ENCODE data around the gene CFAP119. TPM values are rescaled to one million over a fixed set of nuclear protein-coding genes. Genes with fewer than 3 reads are reported as not detected.

CFAP119 gene
- total and polyA plus RNA-seq, 9 of the 15 experiments (the other 6 are each of a cell fraction or from before 2014, with no cell fraction given), result 5.5 to 33.7 (median 9.6) TPM

GRCh38 chr16:30771726-30772125 lies 9.9 kb upstream of the CFAP119 start:
- BruUV-seq (replicated peaks), result no TSS peak
- Histone ChIP-seq H3K27ac (ENCODE audit: extremely low read depth, low read depth, low read length) (no peak overlapping the region), H3K36me3 (ENCODE audit: control insufficient read depth, insufficient read depth, low read length) (peaks cover 81% of the 10 kb centered on the region; the same call in 2 of the 3 replicates), H3K9me3 (replicated peaks; ENCODE audit: control insufficient read depth, insufficient read depth, low read depth, low read length) (no peaks in the 10 kb centered on the region), H3K9me1 (ENCODE audit: control insufficient read depth, insufficient read depth, low read length) (no peaks in the 10 kb centered on the region), H4K20me1 (replicated peaks; ENCODE audit: control insufficient read depth, insufficient read depth, low read length) (0 out of 2 replicates have a peak, but pooled peaks cover 5% of the 10 kb centered on the region), H3K4me2 (ENCODE audit: insufficient read depth, low read length) (no peak overlapping the region), H3K27me3 (ENCODE audit: control insufficient read depth in 2 of 2, insufficient read depth in 2 of 2, low read length in 2 of 2) (no peaks in the 10 kb centered on the region), H3K79me2 (ENCODE audit: control insufficient read depth, insufficient read depth, low read length) (peaks cover 15% of the 10 kb centered on the region), H3K9ac (ENCODE audit: insufficient read depth in 1 of 2, low read depth in 2 of 2, low read length in 2 of 2) (peak overlapping the region in 1 of 2 experiments; percentile 72; a peak in 2 of 4 replicates), H2AFZ (ENCODE audit: low read depth, low read length) (no peak overlapping the region), H3K4me1 (replicated peaks in 1 of 2; ENCODE audit: control insufficient read depth in 2 of 2, insufficient read depth in 2 of 2, low read length in 2 of 2) (peaks cover 3 to 23% of the 10 kb centered on the region in 2 experiments; a peak in 4 of 5 replicates), H3K4me3 (no peak overlapping the region)
- CTCF ChIA-PET (ENCODE audit: low intra/inter-chr PET ratio), result no interaction called here
- intact Hi-C loops (cut with micrococcal nuclease), result loop anchor here (10.0 kb wide), 1 partner anchor 57 kb away; no protein-coding TSS in a partner anchor
- TF ChIP-seq SRF (CRISPR knock-in tag; IDR thresholded peaks at IDR 0.05), result no peak
- no peak for TF ChIP-seq NCOR1 (IDR thresholded peaks at IDR 0.05)
- peak; percentile 65 for TF ChIP-seq POLR2G (IDR thresholded peaks at IDR 0.05; ENCODE audit: low read depth, low read length)
- TF ChIP-seq RBFOX2 (IDR thresholded peaks at IDR 0.05; ENCODE audit: low read depth, low read length), result peak; percentile 58; the same call in 1 of the 2 replicates
- TF ChIP-seq, protein P1, sequence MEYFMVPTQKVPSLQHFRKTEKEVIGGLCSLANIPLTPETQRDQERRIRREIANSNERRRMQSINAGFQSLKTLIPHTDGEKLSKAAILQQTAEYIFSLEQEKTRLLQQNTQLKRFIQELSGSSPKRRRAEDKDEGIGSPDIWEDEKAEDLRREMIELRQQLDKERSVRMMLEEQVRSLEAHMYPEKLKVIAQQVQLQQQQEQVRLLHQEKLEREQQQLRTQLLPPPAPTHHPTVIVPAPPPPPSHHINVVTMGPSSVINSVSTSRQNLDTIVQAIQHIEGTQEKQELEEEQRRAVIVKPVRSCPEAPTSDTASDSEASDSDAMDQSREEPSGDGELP (CRISPR knock-in tag; IDR thresholded peaks at IDR 0.05; ENCODE audit: borderline replicate concordance), result 0 out of 2 replicates have a peak, but pooled peaks have one; percentile 17
- peak; percentile 11; the same call in 1 of the 2 replicates for TF ChIP-seq ZNF263 (CRISPR knock-in tag; IDR thresholded peaks at IDR 0.05; ENCODE audit: borderline replicate concordance)
- POLR2A ChIA-PET, result interaction anchor here (0.5 to 2.0 kb wide), 7 partner anchors 8 to 170 kb away, joined by 3 to 5 read pairs (median 3); partner anchors contain the start of gene CFAP119
- ATAC-seq (no peak), DNase-seq (ENCODE audit: extremely low read depth in 1 of 4, low spot score in 3 of 4) (no peak), FAIRE-seq (no peak)
- whole genome bisulfite sequencing (ENCODE audit: insufficient coverage, low coverage, missing lambda C conversion rate), result 87% methylated on average over 10 of the region's 14 CpGs
- in situ Hi-C loops (cut with MboI), result no loop called here

Data from K562 (cell line).